ENCODE data around the gene ACTA2.

DNA sequence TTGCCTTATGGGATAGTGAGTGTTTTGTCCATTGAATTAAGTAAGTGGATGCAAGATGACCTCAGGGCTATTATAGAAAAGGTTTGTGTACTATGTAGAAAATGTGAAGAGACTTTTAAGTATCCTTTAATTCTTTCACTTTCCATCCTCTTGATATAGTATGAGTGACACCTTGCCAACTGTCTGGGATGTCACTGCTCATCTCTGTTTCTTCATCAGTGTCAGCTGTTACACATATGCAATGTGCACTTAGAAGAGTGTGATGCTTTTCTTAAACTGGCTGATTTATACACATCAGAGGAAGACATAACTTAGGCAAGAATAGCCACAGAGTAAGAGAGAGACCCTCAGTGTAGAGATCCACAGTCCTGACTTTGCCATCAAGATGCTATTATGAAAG is 8.7 kb upstream of the ACTA2 start:
- no peak for TF ChIP-seq EZH2phosphoT487 (IDR thresholded peaks at IDR 0.05; ENCODE audit: low read length)
- TF ChIP-seq, protein P1, sequence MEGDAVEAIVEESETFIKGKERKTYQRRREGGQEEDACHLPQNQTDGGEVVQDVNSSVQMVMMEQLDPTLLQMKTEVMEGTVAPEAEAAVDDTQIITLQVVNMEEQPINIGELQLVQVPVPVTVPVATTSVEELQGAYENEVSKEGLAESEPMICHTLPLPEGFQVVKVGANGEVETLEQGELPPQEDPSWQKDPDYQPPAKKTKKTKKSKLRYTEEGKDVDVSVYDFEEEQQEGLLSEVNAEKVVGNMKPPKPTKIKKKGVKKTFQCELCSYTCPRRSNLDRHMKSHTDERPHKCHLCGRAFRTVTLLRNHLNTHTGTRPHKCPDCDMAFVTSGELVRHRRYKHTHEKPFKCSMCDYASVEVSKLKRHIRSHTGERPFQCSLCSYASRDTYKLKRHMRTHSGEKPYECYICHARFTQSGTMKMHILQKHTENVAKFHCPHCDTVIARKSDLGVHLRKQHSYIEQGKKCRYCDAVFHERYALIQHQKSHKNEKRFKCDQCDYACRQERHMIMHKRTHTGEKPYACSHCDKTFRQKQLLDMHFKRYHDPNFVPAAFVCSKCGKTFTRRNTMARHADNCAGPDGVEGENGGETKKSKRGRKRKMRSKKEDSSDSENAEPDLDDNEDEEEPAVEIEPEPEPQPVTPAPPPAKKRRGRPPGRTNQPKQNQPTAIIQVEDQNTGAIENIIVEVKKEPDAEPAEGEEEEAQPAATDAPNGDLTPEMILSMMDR (IDR thresholded peaks at IDR 0.05; ENCODE audit: low read length), result no peak

Data from MM.1S (cell line).